Adrenal gland (tissue), 5 donors: ENCODE results near the gene CDK14.

Experiments
- POLR2A ChIP-seq, 2 donors: fragments of 450-650 bp; IDR thresholded peaks; one replicate each; pipeline ENCODE4 v1.6.1; 2017; ENCODE audit warnings: antibody characterized with exemption in 2 of 2, mild to moderate bottlenecking in 2 of 2, moderate library complexity in 1 of 2
- TF ChIP-seq, protein P1 (sequence below), 6 experiments: fragments of 450-650 bp in 4 of 6; fragments of 200-600 bp in 2 of 6; sonication (generic) in 1 of 6; IDR thresholded peaks; 1 replicate in 5 of 6; 2 replicates in 1 of 6; pipeline versions ENCODE4 v1.5.1 to v1.8.0; 2016 to 2021; ENCODE audit warnings: antibody characterized with exemption in 6 of 6, mild to moderate bottlenecking in 2 of 6, moderate library complexity in 1 of 6
- donor health status: DM: no; HTN: no; CAD: no.

DNA sequence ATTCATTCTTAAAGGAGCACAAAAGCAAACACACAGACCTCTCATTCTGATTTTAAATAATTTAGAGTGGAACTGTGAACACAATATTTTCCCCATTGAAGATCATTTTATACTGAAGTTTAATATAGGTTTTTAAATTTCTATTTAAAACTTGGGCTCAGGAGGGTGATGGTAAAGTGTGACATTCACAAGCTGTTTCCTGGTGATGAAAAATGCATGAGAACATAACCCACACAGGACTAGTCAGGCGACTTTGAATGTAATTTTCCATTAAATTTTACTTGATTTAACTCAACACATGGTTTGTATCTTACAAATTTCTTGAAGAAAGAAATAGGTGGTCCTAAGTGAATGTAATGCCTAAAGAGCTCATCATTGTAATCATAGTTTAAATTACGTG is 143.6 kb downstream of the CDK14 start:
- TF ChIP-seq, protein P1, sequence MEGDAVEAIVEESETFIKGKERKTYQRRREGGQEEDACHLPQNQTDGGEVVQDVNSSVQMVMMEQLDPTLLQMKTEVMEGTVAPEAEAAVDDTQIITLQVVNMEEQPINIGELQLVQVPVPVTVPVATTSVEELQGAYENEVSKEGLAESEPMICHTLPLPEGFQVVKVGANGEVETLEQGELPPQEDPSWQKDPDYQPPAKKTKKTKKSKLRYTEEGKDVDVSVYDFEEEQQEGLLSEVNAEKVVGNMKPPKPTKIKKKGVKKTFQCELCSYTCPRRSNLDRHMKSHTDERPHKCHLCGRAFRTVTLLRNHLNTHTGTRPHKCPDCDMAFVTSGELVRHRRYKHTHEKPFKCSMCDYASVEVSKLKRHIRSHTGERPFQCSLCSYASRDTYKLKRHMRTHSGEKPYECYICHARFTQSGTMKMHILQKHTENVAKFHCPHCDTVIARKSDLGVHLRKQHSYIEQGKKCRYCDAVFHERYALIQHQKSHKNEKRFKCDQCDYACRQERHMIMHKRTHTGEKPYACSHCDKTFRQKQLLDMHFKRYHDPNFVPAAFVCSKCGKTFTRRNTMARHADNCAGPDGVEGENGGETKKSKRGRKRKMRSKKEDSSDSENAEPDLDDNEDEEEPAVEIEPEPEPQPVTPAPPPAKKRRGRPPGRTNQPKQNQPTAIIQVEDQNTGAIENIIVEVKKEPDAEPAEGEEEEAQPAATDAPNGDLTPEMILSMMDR (IDR thresholded peaks at IDR 0.05) = no peak
- TF ChIP-seq POLR2A (IDR thresholded peaks at IDR 0.05) = no peak
